Measurements from ENCODE around the gene MRGPRE.

The MRGPRE gene

GRCh38 chr11:3178349-3178748 lies 53.9 kb downstream of the MRGPRE start:
- no peak for DNase-seq (ENCODE audit: low read depth, low spot score)

GRCh38 chr11:3177931-3178330 lies 54.3 kb downstream of the MRGPRE start:
- DNase-seq (ENCODE audit: low read depth, low spot score) = no peak

All from smooth muscle cell of the brain vasculature (primary cell).